ENCODE measurements around the gene DHX32.

GRCh38 chr10:125822878-125823662 is 58.0 kb downstream of the DHX32 start, which contains the start of the genes BCCIP and UROS:
- no peak for TF ChIP-seq CTCF (IDR thresholded peaks at IDR 0.05)
- TF ChIP-seq RFX5 (IDR thresholded peaks at IDR 0.05; ENCODE audit: low read length): no peak
- TF ChIP-seq TAF1 (IDR thresholded peaks at IDR 0.05; ENCODE audit: borderline replicate concordance, low read depth, low read length): peak; percentile 85
- TF ChIP-seq, protein P1, sequence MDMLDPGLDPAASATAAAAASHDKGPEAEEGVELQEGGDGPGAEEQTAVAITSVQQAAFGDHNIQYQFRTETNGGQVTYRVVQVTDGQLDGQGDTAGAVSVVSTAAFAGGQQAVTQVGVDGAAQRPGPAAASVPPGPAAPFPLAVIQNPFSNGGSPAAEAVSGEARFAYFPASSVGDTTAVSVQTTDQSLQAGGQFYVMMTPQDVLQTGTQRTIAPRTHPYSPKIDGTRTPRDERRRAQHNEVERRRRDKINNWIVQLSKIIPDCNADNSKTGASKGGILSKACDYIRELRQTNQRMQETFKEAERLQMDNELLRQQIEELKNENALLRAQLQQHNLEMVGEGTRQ (IDR thresholded peaks at IDR 0.05; ENCODE audit: borderline replicate concordance, low read depth, low read length): no peak
- TF ChIP-seq, protein P2, sequence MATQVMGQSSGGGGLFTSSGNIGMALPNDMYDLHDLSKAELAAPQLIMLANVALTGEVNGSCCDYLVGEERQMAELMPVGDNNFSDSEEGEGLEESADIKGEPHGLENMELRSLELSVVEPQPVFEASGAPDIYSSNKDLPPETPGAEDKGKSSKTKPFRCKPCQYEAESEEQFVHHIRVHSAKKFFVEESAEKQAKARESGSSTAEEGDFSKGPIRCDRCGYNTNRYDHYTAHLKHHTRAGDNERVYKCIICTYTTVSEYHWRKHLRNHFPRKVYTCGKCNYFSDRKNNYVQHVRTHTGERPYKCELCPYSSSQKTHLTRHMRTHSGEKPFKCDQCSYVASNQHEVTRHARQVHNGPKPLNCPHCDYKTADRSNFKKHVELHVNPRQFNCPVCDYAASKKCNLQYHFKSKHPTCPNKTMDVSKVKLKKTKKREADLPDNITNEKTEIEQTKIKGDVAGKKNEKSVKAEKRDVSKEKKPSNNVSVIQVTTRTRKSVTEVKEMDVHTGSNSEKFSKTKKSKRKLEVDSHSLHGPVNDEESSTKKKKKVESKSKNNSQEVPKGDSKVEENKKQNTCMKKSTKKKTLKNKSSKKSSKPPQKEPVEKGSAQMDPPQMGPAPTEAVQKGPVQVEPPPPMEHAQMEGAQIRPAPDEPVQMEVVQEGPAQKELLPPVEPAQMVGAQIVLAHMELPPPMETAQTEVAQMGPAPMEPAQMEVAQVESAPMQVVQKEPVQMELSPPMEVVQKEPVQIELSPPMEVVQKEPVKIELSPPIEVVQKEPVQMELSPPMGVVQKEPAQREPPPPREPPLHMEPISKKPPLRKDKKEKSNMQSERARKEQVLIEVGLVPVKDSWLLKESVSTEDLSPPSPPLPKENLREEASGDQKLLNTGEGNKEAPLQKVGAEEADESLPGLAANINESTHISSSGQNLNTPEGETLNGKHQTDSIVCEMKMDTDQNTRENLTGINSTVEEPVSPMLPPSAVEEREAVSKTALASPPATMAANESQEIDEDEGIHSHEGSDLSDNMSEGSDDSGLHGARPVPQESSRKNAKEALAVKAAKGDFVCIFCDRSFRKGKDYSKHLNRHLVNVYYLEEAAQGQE (IDR thresholded peaks at IDR 0.05; ENCODE audit: low read depth, low read length): 0 out of 2 replicates have a peak, but pooled peaks have one; percentile 21
- peak; percentile 88 for TF ChIP-seq MXI1 (IDR thresholded peaks at IDR 0.05; ENCODE audit: low read depth, low read length)
- TF ChIP-seq SIN3A (IDR thresholded peaks at IDR 0.05; ENCODE audit: borderline replicate concordance, low read depth, low read length): 0 out of 2 replicates have a peak, but pooled peaks have one; percentile 28
- peak; percentile 70 for TF ChIP-seq MAX (IDR thresholded peaks at IDR 0.05; ENCODE audit: low read depth)
